Tibial artery (tissue), 4 donors: ENCODE measurements around the gene TMEM255B.

Experiments used
- DNase-seq, 2 donors: peaks; one replicate each; pipeline ENCODE4 v3.0.0-alpha.2; 2019
- H3K27ac ChIP-seq, 2 donors: fragments of 200-600 bp; sonication (generic) in 1 of 2; 1 replicate in 1 of 2; 2 replicates in 1 of 2; pipeline ENCODE4 v1.5.1; 2018 to 2019; ENCODE audit warnings: mild to moderate bottlenecking in 1 of 2
- H3K27me3 ChIP-seq, 2 donors: fragments of 200-600 bp; sonication (generic) in 1 of 2; one replicate each; pipeline versions ENCODE4 v1.5.1 to v1.6.0; 2016 to 2019
- H3K36me3 ChIP-seq, 3 donors: fragments of 200-600 bp; sonication (generic) in 2 of 3; one replicate each; pipeline ENCODE4 v1.5.1; 2016 to 2019; ENCODE audit warnings: mild to moderate bottlenecking in 2 of 3
- H3K4me1 ChIP-seq, 4 donors: fragments of 200-600 bp; sonication (generic) in 2 of 4; 1 replicate in 3 of 4; 2 replicates in 1 of 4; pipeline ENCODE4 v1.5.1; 2016 to 2019
- H3K4me3 ChIP-seq, 2 donors: fragments of 200-600 bp; sonication (generic) in 1 of 2; 1 replicate in 1 of 2; 2 replicates in 1 of 2; pipeline ENCODE4 v1.5.1; 2018 to 2019; ENCODE audit warnings: mild to moderate bottlenecking in 2 of 2
- H3K9me3 ChIP-seq, 3 donors: fragments of 200-600 bp; sonication (generic) in 1 of 3; one replicate each; pipeline ENCODE4 v1.5.1; 2016 to 2019
- CTCF ChIP-seq, 2 experiments: fragments of 200-600 bp in 1 of 2; fragments of 450-650 bp in 1 of 2; IDR thresholded peaks; one replicate each; pipeline ENCODE4 v1.5.1; 2017 to 2019; ENCODE audit warnings: antibody characterized with exemption in 2 of 2, mild to moderate bottlenecking in 1 of 2, moderate library complexity in 1 of 2
- intact Hi-C: fragments of 100-400 bp; cut with DNase I; formaldehyde crosslinking; loops from one replicate; pipeline ENCODE4 v1.15.0; 2023; ENCODE audit warnings: low total_unique reads

Gene TMEM255B

GRCh38 chr13:113817860-113818691 lies 59.0 kb downstream of the TMEM255B start:
- peaks cover 0 to 74% (median 52%) of the 10 kb centered on the region in 4 donors for H3K4me1 ChIP-seq
- H3K27me3 ChIP-seq = no peaks in the 10 kb centered on the region
- intact Hi-C loops = loop anchor here (2.0 to 5.0 kb wide), 2 partner anchors 44 to 129 kb away; partner anchors contain the start of gene GAS6
- H3K27ac ChIP-seq = peak overlapping the region; percentile 83 to 90
- DNase-seq = no peak
- H3K36me3 ChIP-seq = peaks cover 12 to 15% (median 12%) of the 10 kb centered on the region in 3 donors
- no peaks in the 10 kb centered on the region for H3K9me3 ChIP-seq
- TF ChIP-seq CTCF (IDR thresholded peaks at IDR 0.05) = no peak
- H3K4me3 ChIP-seq = peak overlapping the region in 1 of 2 donors; percentile 17

GRCh38 chr13:113818700-113819295 lies 59.8 kb downstream of the TMEM255B start:
- peaks cover 15 to 22% (median 19%) of the 10 kb centered on the region in 3 donors for H3K36me3 ChIP-seq
- no peak for TF ChIP-seq CTCF (IDR thresholded peaks at IDR 0.05)
- H3K9me3 ChIP-seq = no peaks in the 10 kb centered on the region
- DNase-seq = no peak
- peak overlapping the region; percentile 83 to 90 for H3K27ac ChIP-seq
- H3K27me3 ChIP-seq = no peaks in the 10 kb centered on the region
- intact Hi-C loops = loop anchor here (5.0 kb wide), 1 partner anchor 44 kb away; the partner anchor contains the start of gene GAS6
- peaks cover 0 to 67% (median 50%) of the 10 kb centered on the region in 4 donors for H3K4me1 ChIP-seq
- H3K4me3 ChIP-seq = no peak overlapping the region

GRCh38 chr13:113819341-113819730 lies 60.3 kb downstream of the TMEM255B start:
- TF ChIP-seq CTCF (IDR thresholded peaks at IDR 0.05) = no peak
- Histone ChIP-seq H3K9me3 (no peaks in the 10 kb centered on the region), H3K27ac (peak overlapping the region; percentile 83 to 90), H3K4me3 (no peak overlapping the region), H3K36me3 (peaks cover 15 to 28% (median 24%) of the 10 kb centered on the region in 3 donors), H3K4me1 (peaks cover 0 to 62% (median 47%) of the 10 kb centered on the region in 4 donors), H3K27me3 (no peaks in the 10 kb centered on the region)
- intact Hi-C loops = loop anchor here (5.0 kb wide), 1 partner anchor 43 kb away; the partner anchor contains the start of gene GAS6
- DNase-seq = no peak

GRCh38 chr13:113819731-113820715 lies 61.0 kb downstream of the TMEM255B start:
- Histone ChIP-seq H3K9me3 (no peaks in the 10 kb centered on the region), H3K36me3 (peaks cover 15 to 33% (median 29%) of the 10 kb centered on the region in 3 donors), H3K4me1 (peaks cover 0 to 56% (median 45%) of the 10 kb centered on the region in 4 donors), H3K27ac (peak overlapping the region; percentile 83 to 90), H3K27me3 (no peaks in the 10 kb centered on the region), H3K4me3 (peak overlapping the region; percentile 7 to 31)
- intact Hi-C loops = loop anchor here (5.0 kb wide), 1 partner anchor 42 kb away; the partner anchor contains the start of gene GAS6
- no peak for TF ChIP-seq CTCF (IDR thresholded peaks at IDR 0.05)
- no peak for DNase-seq
